Lower leg skin (tissue), 3 donors: Measurements from ENCODE around the gene CHM.

Experiments used
- CTCF ChIP-seq, 3 donors: fragments of 450-650 bp; IDR thresholded peaks; one replicate each; pipeline ENCODE4 v1.5.1; 2016; ENCODE audit warnings: antibody characterized with exemption in 3 of 3, mild to moderate bottlenecking in 3 of 3, moderate library complexity in 2 of 3
- POLR2A ChIP-seq, 2 donors: fragments of 450-650 bp; IDR thresholded peaks; one replicate each; pipeline ENCODE4 v1.6.1; 2016 to 2017; ENCODE audit warnings: antibody characterized with exemption in 2 of 2, mild to moderate bottlenecking in 1 of 2, moderate library complexity in 1 of 2

- no peak for TF ChIP-seq CTCF (IDR thresholded peaks at IDR 0.05)
- TF ChIP-seq POLR2A (IDR thresholded peaks at IDR 0.05): no peak
Measured at GRCh38 chrX:85927740-85928139, 119.6 kb downstream of the CHM start.
